Measurements from ENCODE around the gene LIPA. TPM values are rescaled to one million over a fixed set of nuclear protein-coding genes. Genes with fewer than 3 reads are reported as not detected.
"Not testable (repeated sequence)": the region's sequence is repeated elsewhere in the genome, so short reads cannot be mapped to it uniquely, and the experiment has no call there.

LIPA gene
- polyA plus RNA-seq, 1 donor, result 194 TPM

DNA sequence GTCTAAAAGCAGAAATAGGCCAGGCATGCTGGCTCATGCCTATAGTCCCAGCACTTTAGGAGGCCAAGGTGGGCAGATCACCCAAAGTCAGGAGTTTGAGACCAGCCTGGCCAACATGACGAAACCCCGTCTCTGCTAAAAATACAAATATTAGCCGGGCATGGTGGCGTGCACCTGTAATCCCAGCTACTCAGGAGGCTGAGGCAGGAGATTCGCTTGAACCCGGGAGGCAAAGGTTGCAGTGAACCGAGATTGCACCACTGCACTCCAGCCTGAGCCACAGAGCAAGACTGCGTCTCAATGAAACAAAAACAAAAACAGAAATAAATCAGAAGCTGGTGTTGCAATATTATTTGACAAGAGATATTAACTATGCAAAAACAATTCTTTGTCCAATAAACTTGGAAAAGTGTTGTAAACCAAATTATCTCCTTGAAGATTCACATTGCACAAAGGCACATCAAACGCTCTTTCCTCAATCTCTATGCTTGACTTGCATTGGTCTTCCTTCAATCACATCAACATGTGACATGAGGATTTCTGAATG lies 83.1 kb downstream of the LIPA start:
- DNase-seq; H3K27ac ChIP-seq (ENCODE audit: low read length); H3K36me3 ChIP-seq (ENCODE audit: control insufficient read depth, insufficient read depth, low read length); H3K27me3 ChIP-seq (ENCODE audit: control insufficient read depth, insufficient read depth, low read length); H3K9me3 ChIP-seq (ENCODE audit: control insufficient read depth, low read depth, low read length); H3K4me1 ChIP-seq (ENCODE audit: control insufficient read depth, insufficient read depth, low read length); H3K4me3 ChIP-seq (ENCODE audit: low read length): not testable (repeated sequence)
- WGBS (ENCODE audit: insufficient coverage, low lambda C conversion rate), result no CpG with 5 or more reads among the region's 9 CpGs

DNA sequence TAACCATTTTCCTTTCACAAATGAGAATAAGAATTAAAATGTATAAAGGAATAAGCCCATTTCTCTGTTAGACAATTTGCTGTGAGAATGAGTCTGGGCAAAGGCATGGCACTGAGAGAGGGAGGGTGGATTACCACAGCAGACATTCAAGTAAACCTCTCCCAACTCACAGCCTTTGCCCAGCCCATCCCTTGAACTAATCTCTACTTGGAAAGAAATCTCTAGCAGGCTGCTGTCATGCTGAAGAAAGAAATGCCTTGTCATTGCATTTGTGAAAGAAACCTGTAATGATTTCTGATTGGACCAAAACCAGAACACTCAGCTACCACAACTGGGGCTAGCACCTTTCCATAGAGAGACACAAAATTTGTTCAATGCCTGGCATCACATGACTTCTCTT lies 83.7 kb downstream of the LIPA start:
- Histone ChIP-seq H3K27ac (ENCODE audit: low read length) (no peak overlapping the region), H3K9me3 (ENCODE audit: control insufficient read depth, low read depth, low read length) (no peaks in the 10 kb centered on the region), H3K4me3 (ENCODE audit: low read length) (no peak overlapping the region), H3K4me1 (ENCODE audit: control insufficient read depth, insufficient read depth, low read length) (no peaks in the 10 kb centered on the region), H3K36me3 (ENCODE audit: control insufficient read depth, insufficient read depth, low read length) (no peaks in the 10 kb centered on the region), H3K27me3 (ENCODE audit: control insufficient read depth, insufficient read depth, low read length) (peaks cover 11% of the 10 kb centered on the region)
- DNase-seq, result no peak

DNA sequence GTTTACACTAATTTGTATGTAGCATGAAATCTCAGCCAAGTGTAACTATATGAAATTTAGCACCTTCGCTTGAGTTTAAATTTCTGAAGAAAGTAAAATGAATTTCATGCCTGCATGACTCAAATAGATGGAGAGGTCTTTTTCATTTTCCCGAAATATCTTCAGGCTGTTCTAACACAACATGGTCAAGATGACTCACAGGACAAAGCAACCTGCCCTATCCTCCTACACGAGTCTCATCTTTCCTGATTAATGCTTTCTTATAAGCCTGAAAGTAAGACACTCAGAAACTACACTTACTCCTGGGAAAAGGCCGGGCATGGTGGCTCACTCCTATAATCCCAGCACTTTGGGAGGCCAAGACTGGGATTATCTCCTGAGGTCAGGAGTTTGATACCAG lies 85.7 kb downstream of the LIPA start:
- H3K27ac ChIP-seq (ENCODE audit: low read length), result no peak overlapping the region
- no peak for DNase-seq
- peaks cover 11% of the 10 kb centered on the region for H3K27me3 ChIP-seq (ENCODE audit: control insufficient read depth, insufficient read depth, low read length)
- no peaks in the 10 kb centered on the region for H3K4me1 ChIP-seq (ENCODE audit: control insufficient read depth, insufficient read depth, low read length)
- no peaks in the 10 kb centered on the region for H3K9me3 ChIP-seq (ENCODE audit: control insufficient read depth, low read depth, low read length)
- no peaks in the 10 kb centered on the region for H3K36me3 ChIP-seq (ENCODE audit: control insufficient read depth, insufficient read depth, low read length)
- H3K4me3 ChIP-seq (ENCODE audit: low read length), result no peak overlapping the region
- 100% methylated on average over 1 of the region's 4 CpGs for WGBS (ENCODE audit: insufficient coverage, low lambda C conversion rate)

DNA sequence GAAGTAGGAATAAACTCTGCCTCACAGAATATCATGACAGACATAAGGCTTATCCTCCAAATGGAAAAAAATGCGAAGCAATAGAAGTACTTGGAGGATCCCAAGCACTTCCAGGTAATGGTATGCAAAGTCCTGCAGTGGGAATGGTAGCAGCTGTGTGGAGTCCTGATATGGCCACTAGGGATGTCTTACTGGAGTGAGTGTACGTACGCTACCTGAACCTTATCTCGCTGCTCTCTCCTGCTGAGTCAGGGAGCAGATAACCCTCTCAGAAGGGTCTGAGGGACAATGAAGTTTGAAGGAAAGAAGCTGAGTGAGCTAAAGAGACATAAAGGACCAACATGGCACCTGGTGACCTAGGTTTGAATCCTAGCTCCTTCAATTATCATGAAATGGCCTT lies 86.7 kb downstream of the LIPA start:
- Histone ChIP-seq H3K9me3 (ENCODE audit: control insufficient read depth, low read depth, low read length) (no peaks in the 10 kb centered on the region), H3K27me3 (ENCODE audit: control insufficient read depth, insufficient read depth, low read length) (peaks cover 11% of the 10 kb centered on the region), H3K4me3 (ENCODE audit: low read length) (no peak overlapping the region), H3K27ac (ENCODE audit: low read length) (no peak overlapping the region), H3K4me1 (ENCODE audit: control insufficient read depth, insufficient read depth, low read length) (no peaks in the 10 kb centered on the region), H3K36me3 (ENCODE audit: control insufficient read depth, insufficient read depth, low read length) (no peaks in the 10 kb centered on the region)
- DNase-seq, result no peak
- no CpG with 5 or more reads among the region's 4 CpGs for WGBS (ENCODE audit: insufficient coverage, low lambda C conversion rate)

DNA sequence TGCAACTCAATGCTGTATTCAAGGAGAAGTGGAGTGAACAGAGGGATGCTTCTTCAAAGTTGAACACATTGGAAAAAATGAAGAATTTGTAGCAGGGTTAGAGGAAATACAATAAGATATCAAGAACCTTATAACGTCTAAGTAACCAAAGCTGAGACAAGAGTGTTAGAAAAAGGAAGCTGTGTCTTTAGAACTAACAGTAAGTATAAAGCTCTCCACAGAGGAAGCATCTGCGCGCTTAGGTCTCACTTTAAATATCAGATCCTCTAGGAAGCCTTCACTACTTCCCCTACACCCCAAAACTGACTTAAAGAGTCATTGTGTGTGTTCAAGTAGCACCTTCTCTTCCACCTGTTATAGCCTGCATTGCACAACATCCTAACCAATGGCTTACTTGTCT lies 87.5 kb downstream of the LIPA start:
- H3K27me3 ChIP-seq (ENCODE audit: control insufficient read depth, insufficient read depth, low read length), result peaks cover 7% of the 10 kb centered on the region
- no peak for DNase-seq
- 80% methylated on average over 1 of the region's 3 CpGs for WGBS (ENCODE audit: insufficient coverage, low lambda C conversion rate)
- no peak overlapping the region for H3K4me3 ChIP-seq (ENCODE audit: low read length)
- H3K4me1 ChIP-seq (ENCODE audit: control insufficient read depth, insufficient read depth, low read length), result no peaks in the 10 kb centered on the region
- no peaks in the 10 kb centered on the region for H3K9me3 ChIP-seq (ENCODE audit: control insufficient read depth, low read depth, low read length)
- no peak overlapping the region for H3K27ac ChIP-seq (ENCODE audit: low read length)
- no peaks in the 10 kb centered on the region for H3K36me3 ChIP-seq (ENCODE audit: control insufficient read depth, insufficient read depth, low read length)

Other genes starting within 250 kb of the LIPA start
- 4.2 TPM for gene CH25H, start 44.5 kb downstream of the LIPA start, polyA plus RNA-seq
- gene IFIT2, start 50.3 kb upstream of the LIPA start, polyA plus RNA-seq, result 3.7 TPM
- gene IFIT3, start 76.2 kb upstream of the LIPA start, polyA plus RNA-seq, result 24.0 TPM
- 0.34 TPM for gene IFIT1B, start 126.3 kb upstream of the LIPA start, polyA plus RNA-seq
- gene IFIT1, start 140.8 kb upstream of the LIPA start, polyA plus RNA-seq, result 7.9 TPM
- 13.3 TPM for gene IFIT5, start 162.8 kb upstream of the LIPA start, polyA plus RNA-seq